OCI-LY3 (cell line): ENCODE measurements around the gene TAT.

Experiments used
- H2AFZ ChIP-seq: fragments of 200-600, 300-600 bp; shearing (Covaris generic); 2 replicates; pipeline ENCODE4 v1.6.0; 2014; ENCODE audit warnings: antibody characterized with exemption, low read depth, low read length
- H3K27ac ChIP-seq: fragments of 200-600, 300-600 bp; sonication (generic); 2 replicates; pipeline ENCODE4 v1.5.1; 2014; ENCODE audit warnings: mild to moderate bottlenecking, low read length, moderate library complexity, mixed read lengths
- H3K27me3 ChIP-seq: fragments of 200-600, 300-600 bp; sonication (generic); 2 replicates; pipeline ENCODE4 v1.6.1; 2014; ENCODE audit warnings: low read depth, low read length, mixed read lengths
- H3K36me3 ChIP-seq: fragments of 200-600, 300-600 bp; sonication (generic); replicated peaks from 2 replicates; pipeline ENCODE3; 2014; ENCODE audit warnings: low read depth, low read length, mixed read lengths
- H3K4me1 ChIP-seq: fragments of 300-600, 200-600 bp; sonication (generic); 2 replicates; pipeline ENCODE4 v1.6.1; 2014; ENCODE audit warnings: low read length, mixed read lengths
- H3K4me2 ChIP-seq: fragments of 200-600, 300-600 bp; sonication (generic); 2 replicates; pipeline ENCODE4 v1.6.1; 2014; ENCODE audit warnings: low read length, mixed read lengths
- H3K4me3 ChIP-seq: fragments of 300-600, 200-600 bp; sonication (generic); 2 replicates; pipeline ENCODE4 v1.5.1; 2014; ENCODE audit warnings: antibody characterized with exemption, mild to moderate bottlenecking, low read length, moderate library complexity
- H3K79me2 ChIP-seq: fragments of 300-600, 200-600 bp; shearing (Covaris generic); 2 replicates; pipeline ENCODE4 v1.6.1; 2014; ENCODE audit warnings: mild to moderate bottlenecking, low read length, mixed read lengths
- H3K9ac ChIP-seq: fragments of 300-600, 200-600 bp; shearing (Covaris generic); 2 replicates; pipeline ENCODE4 v1.6.0; 2014; ENCODE audit warnings: mild to moderate bottlenecking, low read length, moderate library complexity
- H3K9me3 ChIP-seq: fragments of 200-600, 300-600 bp; shearing (Covaris generic); 2 replicates; pipeline ENCODE4 v1.6.1; 2014; ENCODE audit warnings: low read length, mixed read lengths; ENCODE audit not compliant: insufficient read depth
- H4K20me1 ChIP-seq: fragments of 200-600, 300-600 bp; sonication (generic); 2 replicates; pipeline ENCODE4 v1.6.1; 2016; ENCODE audit warnings: low read length, mixed read lengths; ENCODE audit not compliant: insufficient read depth
- EZH2phosphoT487 ChIP-seq: fragments of 200-600 bp; shearing (Covaris generic); IDR thresholded peaks from 2 replicates; pipeline ENCODE4 v1.6.1; 2018; ENCODE audit warnings: antibody characterized with exemption, mixed run types, low read depth
- TF ChIP-seq, protein P1 (sequence below): fragments of 200-600, 300-600 bp; sonication (generic); IDR thresholded peaks from 2 replicates; pipeline ENCODE4 v1.5.1; 2014; ENCODE audit warnings: antibody characterized with exemption, low read length, low read depth

TAT gene

DNA sequence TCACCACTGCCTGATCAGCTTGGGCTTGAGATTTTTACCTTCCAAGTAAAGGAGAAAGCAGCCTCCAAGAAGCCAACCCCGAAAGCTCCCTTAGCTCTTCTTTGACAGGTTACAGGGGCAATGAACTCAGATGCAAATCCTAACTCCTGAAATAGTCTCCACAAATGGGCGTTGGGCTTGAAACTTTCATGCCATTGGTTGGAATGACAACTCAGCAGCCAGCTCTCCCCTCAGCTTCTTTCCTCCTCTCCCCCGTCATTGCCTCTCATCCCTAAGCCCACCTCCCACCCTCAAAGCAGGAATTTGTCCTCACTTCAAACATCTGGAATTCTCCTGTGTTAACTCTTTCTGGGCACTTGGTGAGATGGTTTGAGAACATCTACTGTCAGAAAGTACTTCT, at the start of gene TAT:
Gene TAT, minus strand, starts transcription at position 122 of the 400 bp plus-strand sequence. CDS start 677 bp downstream, outside the sequence.
- TF ChIP-seq EZH2phosphoT487, result no peak
- TF ChIP-seq, protein P1, sequence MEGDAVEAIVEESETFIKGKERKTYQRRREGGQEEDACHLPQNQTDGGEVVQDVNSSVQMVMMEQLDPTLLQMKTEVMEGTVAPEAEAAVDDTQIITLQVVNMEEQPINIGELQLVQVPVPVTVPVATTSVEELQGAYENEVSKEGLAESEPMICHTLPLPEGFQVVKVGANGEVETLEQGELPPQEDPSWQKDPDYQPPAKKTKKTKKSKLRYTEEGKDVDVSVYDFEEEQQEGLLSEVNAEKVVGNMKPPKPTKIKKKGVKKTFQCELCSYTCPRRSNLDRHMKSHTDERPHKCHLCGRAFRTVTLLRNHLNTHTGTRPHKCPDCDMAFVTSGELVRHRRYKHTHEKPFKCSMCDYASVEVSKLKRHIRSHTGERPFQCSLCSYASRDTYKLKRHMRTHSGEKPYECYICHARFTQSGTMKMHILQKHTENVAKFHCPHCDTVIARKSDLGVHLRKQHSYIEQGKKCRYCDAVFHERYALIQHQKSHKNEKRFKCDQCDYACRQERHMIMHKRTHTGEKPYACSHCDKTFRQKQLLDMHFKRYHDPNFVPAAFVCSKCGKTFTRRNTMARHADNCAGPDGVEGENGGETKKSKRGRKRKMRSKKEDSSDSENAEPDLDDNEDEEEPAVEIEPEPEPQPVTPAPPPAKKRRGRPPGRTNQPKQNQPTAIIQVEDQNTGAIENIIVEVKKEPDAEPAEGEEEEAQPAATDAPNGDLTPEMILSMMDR, result no peak
- Histone ChIP-seq H3K9ac (no peak within 1 kb of the TSS), H3K4me1 (peaks cover 3% of the 10 kb centered on the region; the same call in 1 of the 2 replicates), H3K36me3 (no peaks in the 10 kb centered on the region), H3K9me3 (no peaks in the 10 kb centered on the region), H3K4me3 (no peak within 1 kb of the TSS), H4K20me1 (no peaks in the 10 kb centered on the region), H3K27ac (no peak within 1 kb of the TSS), H3K79me2 (no peaks in the 10 kb centered on the region), H3K4me2 (no peak within 1 kb of the TSS), H2AFZ (no peak within 1 kb of the TSS), H3K27me3 (no peaks in the 10 kb centered on the region)

DNA sequence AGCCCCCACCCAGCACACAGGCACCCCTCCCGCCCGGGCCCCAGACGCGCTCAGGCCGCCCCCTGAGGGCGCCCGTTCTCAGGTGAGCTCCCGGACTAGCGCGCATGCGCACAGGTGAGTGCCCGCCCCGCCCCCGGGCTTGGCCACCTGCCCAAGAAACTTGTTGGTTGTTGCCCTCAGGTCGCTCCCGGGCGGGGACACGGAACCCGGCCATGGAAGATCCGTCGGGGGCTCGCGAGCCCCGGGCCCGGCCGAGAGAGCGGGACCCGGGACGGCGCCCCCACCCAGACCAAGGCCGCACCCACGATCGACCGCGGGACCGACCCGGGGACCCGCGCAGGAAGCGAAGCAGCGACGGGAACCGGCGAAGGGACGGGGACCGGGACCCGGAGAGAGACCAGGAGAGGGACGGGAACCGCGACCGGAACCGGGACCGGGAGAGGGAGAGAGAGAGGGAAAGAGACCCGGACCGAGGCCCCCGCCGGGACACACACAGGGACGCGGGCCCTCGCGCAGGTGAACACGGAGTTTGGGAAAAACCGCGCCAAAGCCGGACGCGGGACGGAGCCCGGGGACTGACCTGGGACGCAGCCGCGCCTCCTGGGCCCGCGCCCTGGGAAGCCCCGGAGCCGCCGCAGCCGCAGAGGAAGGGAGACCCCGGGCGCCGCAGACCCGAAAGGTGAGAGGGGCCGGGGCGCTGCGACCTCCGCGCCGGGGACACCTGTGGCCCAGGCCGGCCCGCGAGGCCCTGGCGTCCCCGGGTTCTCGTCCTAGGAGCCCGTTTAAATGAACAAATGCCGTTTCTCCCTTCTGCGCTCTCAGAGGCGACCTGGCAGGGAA, 49.3 kb upstream of the TAT start, which contains the start of gene MARVELD3:
Gene MARVELD3, plus strand, starts transcription at position 167 of the 840 bp plus-strand sequence. Its CDS starts 46 bp downstream, at position 213.
- H3K4me2 ChIP-seq, result no peak within 1 kb of the TSS
- no peak within 1 kb of the TSS for H3K27ac ChIP-seq
- TF ChIP-seq, protein P1, result no peak
- TF ChIP-seq EZH2phosphoT487, result no peak
- H3K4me3 ChIP-seq, result no peak within 1 kb of the TSS
- no peak within 1 kb of the TSS for H3K9ac ChIP-seq
- no peaks in the 10 kb centered on the region for H3K79me2 ChIP-seq
- no peaks in the 10 kb centered on the region for H3K27me3 ChIP-seq
- H3K9me3 ChIP-seq, result no peaks in the 10 kb centered on the region
- H4K20me1 ChIP-seq, result no peaks in the 10 kb centered on the region
- H3K36me3 ChIP-seq, result no peaks in the 10 kb centered on the region
- H3K4me1 ChIP-seq, result peaks cover 16% of the 10 kb centered on the region
- no peak within 1 kb of the TSS for H2AFZ ChIP-seq

DNA sequence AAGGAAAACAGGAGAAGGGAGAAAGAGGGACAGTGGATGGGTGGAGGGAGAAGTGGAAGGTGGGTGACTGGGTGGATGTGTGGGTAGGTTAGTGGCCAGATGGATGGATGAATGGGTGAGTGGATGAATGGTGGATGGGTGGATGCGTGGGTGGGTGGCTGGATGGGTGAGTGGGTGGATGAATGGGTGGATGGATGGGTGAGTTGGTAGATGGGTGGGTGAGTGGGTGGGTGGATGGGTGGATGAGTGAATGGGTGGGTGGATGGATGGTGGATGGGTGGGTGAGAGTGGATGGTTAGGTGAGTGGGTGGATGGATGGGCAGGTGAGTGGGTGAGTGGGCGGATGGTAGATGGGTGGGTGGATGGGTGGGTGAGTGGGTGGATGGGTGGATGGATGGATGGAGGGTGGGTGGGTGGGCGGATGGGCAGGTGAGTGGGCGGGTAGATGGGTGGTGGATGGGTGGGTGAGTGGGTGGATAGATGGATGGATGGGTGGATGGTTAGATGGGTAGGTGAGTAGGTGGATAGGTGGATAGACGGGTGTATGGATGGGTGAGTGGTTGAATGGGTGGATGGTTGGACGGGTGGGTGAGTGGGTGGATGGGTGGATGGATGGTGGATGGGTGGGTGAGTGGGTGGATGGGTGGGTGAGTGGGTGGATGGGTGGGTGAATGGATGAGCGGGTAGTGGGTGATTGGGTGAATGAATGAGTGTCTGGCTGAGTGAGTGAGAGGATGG, 48.4 kb upstream of the TAT start:
- Histone ChIP-seq H3K9ac (no peak overlapping the region), H3K36me3 (no peaks in the 10 kb centered on the region), H3K27me3 (no peaks in the 10 kb centered on the region), H2AFZ (no peak overlapping the region), H3K4me2 (no peak overlapping the region), H3K9me3 (no peaks in the 10 kb centered on the region), H3K4me1 (peaks cover 16% of the 10 kb centered on the region), H3K27ac (no peak overlapping the region), H3K4me3 (no peak overlapping the region), H3K79me2 (no peaks in the 10 kb centered on the region), H4K20me1 (no peaks in the 10 kb centered on the region)
- no peak for TF ChIP-seq EZH2phosphoT487
- TF ChIP-seq, protein P1, result no peak

DNA sequence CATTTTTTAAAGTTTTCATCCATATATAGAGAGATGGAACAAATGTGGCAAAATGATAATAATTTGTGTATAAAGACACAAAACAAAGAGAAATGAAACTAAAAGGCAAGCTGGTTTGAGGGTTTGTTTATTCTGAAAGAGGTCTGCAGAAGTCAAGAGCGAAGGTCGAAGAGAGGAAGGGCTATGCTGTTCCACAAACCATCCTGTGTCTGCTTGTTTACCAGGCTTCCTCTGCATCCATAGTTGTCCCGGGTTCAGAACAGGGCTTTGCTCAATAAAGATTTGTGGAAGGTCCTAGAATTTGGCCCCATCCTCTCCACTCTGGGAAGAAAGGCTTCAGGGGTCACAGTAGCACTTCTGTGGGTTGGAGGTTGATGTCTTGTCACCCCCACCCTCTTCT, 46.7 kb upstream of the TAT start:
- no peak overlapping the region for H2AFZ ChIP-seq
- H3K4me2 ChIP-seq, result 0 out of 2 replicates have a peak overlapping the region, but pooled peaks have one; percentile 5
- no peak for TF ChIP-seq EZH2phosphoT487
- TF ChIP-seq, protein P1, result no peak
- no peaks in the 10 kb centered on the region for H4K20me1 ChIP-seq
- no peaks in the 10 kb centered on the region for H3K9me3 ChIP-seq
- no peaks in the 10 kb centered on the region for H3K79me2 ChIP-seq
- no peak overlapping the region for H3K27ac ChIP-seq
- H3K4me1 ChIP-seq, result peaks cover 4% of the 10 kb centered on the region; the same call in 1 of the 2 replicates
- H3K27me3 ChIP-seq, result no peaks in the 10 kb centered on the region
- H3K4me3 ChIP-seq, result no peak overlapping the region
- H3K36me3 ChIP-seq, result no peaks in the 10 kb centered on the region
- no peak overlapping the region for H3K9ac ChIP-seq
